ENCODE data around the gene SIRPA.

GRCh38 chr20:1875183-1875554 is 20.0 kb upstream of the SIRPA start:
- TF ChIP-seq POLR2A (IDR thresholded peaks at IDR 0.05; ENCODE audit: low read depth, low read length) (no peak), RCOR1 (conservative IDR thresholded peaks at IDR 0.05; ENCODE audit: low read depth, low read length) (no peak), SMAD1 (IDR thresholded peaks at IDR 0.05; ENCODE audit: low read depth, partially characterized antibody) (no peak), RAD51 (IDR thresholded peaks at IDR 0.05) (no peak), HCFC1 (IDR thresholded peaks at IDR 0.05; ENCODE audit: low read length) (no peak), POLR2AphosphoS5 (IDR thresholded peaks at IDR 0.05; ENCODE audit: low read length) (no peak), RB1 (IDR thresholded peaks at IDR 0.05; ENCODE audit: borderline replicate concordance) (no peak), HDGF (IDR thresholded peaks at IDR 0.05) (no peak)

Measured in GM12878 (cell line).